Hippocampal formation (tissue), 2 donors: ENCODE results near the gene DCST2.

Experiments
- DNase-seq, 2 donors: peaks; one replicate each; lab custom pipeline; 2025; lab: John Stamatoyannopoulos, UW

Gene DCST2

DNA sequence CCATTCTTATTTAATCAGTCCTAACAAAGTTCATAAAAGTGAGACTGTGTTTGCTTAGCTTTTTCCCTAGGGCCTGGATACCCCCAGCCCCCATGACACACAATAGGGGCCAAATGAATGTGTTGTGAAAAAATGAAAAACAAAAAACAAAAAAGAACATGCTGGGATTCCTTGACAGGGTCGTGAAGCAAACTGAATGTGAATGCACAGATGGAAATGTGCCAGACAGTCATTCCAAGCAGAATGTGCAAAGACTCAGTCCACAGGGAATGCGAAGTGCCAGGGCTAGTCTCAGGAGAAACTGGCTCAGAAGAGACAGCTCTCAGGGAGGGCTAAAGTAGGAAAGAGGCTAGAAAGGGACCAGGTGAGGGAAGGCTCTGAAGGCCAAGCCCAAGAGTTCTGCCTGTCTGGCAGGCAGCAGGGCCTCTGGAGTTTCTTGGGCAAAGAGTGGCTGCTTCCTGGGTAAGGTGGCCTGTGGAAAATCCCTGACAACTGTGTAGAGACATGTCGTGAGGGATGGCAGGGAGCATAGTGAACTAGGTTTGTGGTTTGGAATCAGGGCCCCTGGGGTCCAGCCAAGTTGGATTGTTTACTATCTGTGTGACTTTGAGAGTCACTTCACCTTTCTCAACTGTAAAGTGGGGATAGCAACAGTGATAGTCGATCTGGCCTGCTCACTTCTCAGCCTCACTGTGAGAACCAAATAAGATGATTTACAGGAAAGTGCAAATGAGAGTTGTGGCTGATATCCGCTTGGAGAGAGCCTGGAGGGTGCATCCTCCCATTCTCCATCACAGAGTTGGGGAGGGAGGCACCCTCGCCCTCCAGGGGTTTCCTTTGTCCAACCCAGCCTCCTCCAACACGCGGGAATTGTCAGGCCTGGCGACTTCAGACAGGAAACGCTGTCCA is 16.3 kb upstream of the DCST2 start:
- DNase-seq = no peak

DNA sequence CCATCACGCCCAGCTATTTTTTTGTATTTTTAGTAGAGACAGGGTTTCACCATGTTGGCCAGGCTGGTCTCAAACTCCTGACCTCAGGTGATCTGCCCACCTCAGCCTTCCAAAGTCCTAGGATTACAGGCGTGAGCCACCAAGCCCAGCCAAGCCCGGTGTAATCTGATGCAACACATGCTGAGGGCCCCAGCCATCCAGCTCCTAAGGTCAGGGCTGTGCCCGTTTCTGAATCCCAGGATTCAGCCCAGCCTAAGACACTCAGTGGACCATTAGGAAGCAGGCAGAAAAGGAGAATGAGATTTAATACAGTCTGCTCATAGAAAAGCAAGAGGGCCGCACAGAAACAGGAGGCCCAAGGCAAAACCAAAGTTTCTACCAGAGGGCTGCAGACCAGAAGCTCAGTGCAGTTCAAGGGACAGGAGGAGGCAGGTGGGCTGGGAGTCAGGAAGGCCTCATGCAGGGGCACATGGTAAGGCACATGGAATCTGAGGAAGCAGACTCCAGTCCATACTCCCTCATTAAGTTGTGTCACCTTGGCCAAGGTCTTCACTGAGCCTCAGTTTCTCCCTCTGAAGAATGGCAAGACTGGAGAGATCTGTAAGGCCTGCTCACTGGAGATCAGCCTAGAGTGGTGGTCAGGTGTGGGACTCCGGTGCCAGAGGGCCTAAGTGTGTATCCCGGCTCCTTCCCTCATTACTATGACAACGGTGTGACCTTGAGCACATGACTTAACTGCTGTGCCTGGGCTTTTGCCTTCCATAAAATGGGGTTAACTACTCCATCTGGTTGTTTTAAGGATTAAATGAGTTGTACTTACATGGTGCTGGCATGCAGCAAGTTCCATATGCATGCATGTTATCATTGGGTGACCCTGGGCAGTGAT is 15.1 kb upstream of the DCST2 start:
- DNase-seq = no peak

DNA sequence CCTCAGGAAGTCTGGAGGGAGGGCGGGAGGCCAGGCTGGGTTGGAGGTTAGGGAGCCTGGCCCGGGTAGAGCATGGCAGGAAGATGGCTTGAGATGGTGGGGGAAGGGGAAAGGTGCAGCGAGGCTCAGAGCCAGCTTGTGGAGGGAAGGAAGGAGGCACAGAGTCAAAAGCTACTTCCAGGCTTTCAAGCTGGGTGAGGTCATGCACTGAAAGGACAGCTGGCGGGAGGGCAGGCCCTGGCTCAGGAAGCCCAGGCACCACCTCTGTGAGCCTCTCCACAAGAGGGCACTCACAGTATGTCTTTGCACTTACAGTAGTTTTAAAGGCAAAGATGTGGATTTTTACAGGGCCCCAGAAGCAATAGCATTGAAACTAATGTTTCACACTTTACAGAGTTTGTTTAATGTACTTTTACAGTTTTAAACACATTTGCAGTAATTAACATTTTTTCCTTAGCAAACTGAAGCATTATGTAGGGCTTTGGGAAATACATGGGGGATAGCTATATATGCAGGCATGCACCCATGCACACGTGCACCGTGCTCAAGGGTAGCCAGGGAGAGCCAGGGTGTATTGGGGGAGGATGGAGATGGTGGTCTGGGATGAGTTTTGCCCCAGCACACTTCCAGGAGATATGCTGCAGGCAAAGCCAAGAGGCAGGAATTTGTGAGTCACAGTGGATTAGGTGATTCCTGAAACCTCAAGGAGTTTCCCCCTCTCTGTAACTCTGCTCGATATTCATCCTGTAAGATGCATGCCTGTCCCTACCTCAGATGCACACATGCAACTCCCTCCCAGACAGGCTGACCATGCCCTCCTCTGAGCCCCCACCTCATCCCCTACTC is 11.5 kb upstream of the DCST2 start:
- peak; percentile 64 to 70 for DNase-seq

- no peak for DNase-seq
These were observed 10.8 kb upstream of the DCST2 start for GRCh38 chr1:155044365-155044764.

- DNase-seq = no peak
These were observed 10.2 kb upstream of the DCST2 start for GRCh38 chr1:155043793-155044192.

DNA sequence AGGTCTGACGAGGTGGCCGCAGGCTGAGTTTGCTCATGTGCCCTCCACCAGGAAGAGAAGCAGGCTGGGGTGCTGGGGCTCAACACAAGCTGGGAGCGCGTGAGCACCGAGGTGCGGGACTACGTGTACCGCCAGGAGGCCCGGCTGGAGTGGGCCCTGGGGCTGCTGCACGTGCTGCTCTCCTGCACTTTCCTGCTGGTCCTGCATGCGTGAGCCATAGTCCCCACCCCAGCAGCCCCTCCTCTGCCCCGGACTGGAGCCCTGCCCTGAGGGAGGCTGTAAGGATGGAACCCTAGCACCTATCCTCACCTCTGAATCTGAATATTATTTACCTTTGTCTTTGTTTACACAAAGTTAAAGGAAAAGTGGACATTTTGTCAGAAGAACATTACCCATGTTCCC is 9.7 kb upstream of the DCST2 start:
- no peak for DNase-seq

GRCh38 chr1:155042789-155043188 is 9.2 kb upstream of the DCST2 start:
- DNase-seq = no peak

DNA sequence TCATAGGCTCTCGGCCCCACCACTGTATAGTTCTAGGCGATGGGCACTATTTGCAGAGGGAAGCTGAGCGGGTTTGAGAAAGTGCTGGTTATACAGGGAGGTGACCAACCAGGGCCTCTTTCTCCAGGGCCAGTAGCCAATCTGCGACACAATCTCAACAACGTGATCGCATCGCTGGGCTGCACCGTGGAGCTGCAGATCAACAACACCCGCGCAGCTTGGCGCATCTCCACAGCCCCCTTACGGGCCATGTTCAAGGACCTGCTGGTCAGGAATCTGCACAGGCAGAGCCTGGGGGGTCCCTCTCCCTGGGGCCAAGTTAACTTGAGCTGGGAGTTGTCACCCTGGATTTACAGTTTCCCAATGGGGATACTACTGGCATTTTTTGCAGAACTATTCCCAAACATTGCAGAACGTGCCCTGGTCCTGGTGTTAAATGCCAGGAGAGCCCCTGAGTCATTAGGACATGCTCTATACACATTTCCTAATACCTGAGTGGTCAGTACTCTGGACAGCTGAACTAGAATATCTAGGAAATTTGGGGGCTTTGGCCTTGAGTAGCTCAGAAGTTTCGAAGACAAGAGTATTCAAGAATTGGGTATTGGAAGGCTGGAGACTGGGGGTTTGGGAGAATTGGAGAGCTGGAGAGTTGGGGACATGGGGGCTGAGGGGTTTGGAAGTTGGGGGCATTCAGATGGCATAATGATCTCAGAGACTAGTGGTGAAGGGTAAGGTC is 6.9 kb upstream of the DCST2 start:
- no peak for DNase-seq

GRCh38 chr1:155039308-155039669 is 5.7 kb upstream of the DCST2 start:
- no peak for DNase-seq

DNA sequence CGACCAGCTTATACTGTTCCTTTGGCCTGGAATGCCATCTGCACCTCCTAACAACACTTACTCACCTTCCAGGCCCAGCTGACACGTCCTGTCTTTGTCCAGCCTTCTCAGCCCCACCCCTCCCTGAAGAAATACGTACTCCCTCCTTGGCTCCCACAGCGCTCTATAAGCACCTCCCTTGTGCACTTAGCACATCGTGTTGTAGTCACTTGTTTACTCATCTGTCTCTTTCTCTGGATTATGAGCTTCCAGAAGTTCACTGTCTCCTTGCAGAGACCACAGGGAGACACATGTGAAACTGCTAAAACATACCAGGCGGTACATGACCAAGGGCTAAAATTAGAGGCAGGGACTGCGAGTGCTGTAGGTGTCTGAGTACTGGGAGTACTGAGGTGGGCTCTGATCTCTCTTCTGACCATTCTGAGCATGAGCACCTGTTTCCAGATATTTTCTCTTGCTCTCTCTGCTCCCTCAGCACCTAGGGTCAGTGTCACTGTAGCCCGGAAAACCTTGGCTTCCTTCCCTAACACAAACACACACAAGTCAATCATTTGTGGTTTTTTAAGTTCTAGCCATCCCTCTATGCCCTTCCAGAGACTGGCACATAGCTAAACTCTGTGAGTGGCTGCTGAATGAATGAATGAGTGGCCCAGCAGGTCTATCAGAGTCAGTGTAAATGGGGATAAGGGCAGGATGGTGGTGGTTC is 5.2 kb upstream of the DCST2 start:
- no peak for DNase-seq

DNA sequence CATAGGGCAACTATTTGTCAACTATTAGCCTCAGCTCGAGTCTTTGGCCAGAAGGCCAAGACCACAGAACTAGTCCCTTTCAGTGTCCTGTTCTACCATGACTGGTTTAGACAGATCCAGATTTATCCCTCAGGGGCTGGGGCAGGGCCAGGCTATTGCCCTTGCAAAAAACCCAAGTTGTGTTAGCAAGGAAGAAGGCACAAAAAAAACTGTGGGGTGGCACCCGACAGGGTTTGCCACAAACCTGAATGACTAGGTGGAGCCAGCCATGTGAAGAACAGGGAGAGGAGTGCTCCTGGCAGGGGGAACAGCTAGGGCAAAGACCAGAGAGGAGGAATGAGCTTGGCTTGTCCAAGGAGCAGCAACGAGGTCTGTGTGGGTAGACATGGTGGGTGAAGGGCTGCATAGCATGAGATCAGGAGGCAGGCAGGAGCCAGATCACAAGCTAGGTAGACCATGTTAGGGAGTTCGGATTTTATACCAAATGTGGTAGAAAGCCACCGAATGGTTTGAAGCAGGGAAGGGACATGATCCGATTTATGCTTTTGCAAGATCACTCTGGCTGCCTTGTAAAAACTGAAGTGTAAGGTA is 4.4 kb upstream of the DCST2 start:
- no peak for DNase-seq

DNA sequence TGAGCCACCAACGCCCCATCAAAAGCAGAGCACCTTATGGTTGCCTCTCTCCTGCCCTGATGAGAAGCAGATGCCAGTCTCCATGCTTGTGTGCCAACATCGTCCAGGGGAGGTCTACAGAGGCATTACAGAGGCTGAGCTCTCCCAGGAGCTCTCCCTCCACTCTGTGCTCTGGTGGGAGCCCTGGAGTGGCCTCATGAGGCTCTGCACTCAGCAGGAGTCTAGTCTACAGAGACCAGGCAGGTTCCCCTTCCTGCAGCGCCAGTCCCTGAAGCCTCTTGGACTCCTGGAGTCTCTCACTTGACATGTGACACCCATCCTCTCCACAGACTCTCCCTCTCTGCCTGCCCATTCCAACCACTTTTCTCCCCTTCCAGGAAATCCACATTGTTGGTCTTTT is 3.5 kb upstream of the DCST2 start:
- DNase-seq = no peak

GRCh38 chr1:155035936-155036335 is 2.4 kb upstream of the DCST2 start:
- no peak for DNase-seq

DNA sequence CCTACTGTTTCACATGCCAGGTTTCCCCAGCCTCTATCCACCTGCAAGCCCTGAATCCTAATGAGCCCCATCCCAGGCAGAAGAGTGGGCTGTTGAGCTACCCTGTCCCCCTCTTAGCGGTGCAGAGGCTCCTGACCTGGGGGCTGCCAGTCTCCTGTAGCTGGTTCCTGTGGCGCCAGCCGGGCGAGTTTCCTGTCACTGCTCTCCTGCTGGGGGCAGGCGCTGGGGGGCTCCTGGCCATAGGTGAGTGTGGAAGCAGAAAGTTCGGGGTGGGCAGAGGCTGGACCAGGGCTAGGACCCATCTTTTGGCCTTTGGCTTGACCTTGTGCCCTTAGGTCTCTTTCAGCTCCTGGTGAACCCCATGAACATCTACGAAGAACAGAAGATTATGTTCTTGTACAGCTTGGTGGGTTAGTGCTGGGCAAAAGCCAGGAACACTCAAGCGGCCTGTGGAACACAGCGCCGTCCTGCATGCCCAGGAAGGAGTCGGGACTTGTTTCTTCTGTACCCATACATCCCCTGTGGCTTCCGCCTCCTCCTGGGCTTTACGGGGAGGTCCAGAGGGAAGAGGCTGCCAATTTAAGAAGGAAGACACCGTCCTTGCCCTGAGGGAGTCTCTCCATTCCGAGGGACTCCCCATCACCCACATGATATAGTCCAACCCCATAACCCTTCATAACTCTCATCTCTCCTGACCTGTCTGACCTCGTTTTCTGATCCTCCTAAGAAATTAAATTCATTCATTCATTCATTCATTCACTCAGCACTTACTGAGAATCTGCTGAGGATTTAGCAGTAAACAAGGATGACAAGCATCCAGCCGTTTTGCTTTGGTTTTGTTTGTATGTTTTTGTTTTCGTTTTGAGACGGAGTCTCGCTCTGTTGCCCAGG is 982 bp upstream of the DCST2 start:
- no peak for DNase-seq

DNA sequence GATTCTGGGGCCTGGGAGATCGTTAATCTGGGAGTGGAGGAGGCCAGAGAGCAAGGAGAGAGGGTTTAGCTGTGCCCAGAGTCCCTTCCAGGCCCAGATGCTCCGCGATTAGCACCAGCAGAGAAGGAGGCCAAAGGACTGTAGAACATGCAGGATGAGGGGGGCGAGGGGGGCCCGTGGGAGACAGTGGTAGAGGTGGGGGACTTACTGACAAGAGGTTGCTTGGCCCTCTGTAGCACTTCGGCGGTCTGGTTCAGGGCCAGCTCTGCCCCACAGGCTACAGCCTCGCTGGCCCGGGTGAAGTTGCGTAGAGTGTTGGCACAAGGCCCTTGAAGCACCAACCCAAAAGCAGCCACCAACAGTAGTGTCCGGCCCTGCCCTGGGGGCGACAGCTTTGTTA is 695 bp downstream of the DCST2 start:
- no peak for DNase-seq

DNA sequence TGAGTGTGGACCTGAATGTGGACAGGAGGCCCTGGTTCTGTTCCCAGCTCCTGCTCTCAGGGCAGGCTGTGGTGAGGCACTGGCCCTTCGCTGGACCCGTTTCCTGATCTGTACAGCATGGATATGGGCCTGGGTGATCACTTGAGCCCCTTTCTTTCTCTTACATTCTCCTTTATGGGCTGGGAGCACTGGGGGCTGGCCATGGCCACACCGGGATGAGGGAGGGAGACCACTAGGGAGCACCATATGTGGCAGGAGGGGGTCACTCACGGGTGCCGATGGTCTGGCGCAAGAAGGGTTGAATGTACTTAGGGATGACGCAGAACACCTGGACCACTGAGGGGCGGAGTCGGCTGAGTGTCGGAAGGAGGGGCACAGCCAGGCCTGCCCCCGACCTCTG is 2.7 kb downstream of the DCST2 start:
- DNase-seq = no peak

GRCh38 chr1:155030243-155030795 is 3.3 kb downstream of the DCST2 start:
- no peak for DNase-seq

DNA sequence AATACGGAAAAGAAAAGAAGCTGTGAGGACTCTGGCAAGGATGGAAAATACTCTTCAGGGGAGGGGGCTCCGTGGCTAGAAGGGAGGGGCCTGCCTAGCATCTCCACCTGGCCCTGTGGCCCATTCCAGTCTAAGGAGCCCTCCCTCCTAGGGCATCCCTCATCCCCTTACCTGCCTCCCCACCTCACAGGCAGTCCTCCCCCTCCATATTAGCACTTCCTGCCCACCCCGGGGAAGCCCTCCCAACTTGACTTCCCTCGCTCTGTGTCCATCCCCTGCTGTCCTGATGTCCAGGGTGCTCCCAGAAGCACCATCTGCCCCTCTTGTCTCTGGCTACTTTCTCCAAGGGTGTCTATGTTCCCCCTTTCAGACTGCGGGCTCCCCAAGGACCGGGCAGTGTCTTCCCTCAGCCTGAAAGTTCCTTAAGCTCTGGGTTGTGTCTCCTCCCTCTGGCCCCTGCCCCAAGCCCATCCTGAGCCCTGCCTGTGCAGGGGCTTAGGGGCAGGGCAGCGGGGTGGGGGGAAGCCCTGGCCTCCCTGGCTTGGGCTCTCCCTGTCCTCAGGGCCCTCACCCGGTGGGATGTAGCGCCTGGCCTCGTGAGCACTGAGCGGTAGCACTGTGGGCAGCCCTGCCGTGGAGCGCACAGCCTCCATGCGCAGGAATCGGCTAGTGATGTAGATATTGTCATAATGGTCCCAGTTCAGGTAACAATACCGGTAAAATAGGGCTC is 3.9 kb downstream of the DCST2 start:
- no peak for DNase-seq
